HCT116 (cell line): ENCODE data around the gene UBAP2. TPM values are rescaled to one million over a fixed set of nuclear protein-coding genes. Genes with fewer than 3 reads are reported as not detected.

ENCODE experiments used
- ATAC-seq: fragments of 200-7000 bp; cut with Tn5 transposase; 2 replicates; pipeline ENCODE4 v1.9.1; 2020; ENCODE audit warnings: mild to moderate bottlenecking, moderate library complexity
- BruUV-seq: library from RNA; stranded (reverse); fragments of 400-500 nt; replicated peaks from 2 replicates; lab custom pipeline; 2021; lab: Mats Ljungman, UMichigan
- CTCF ChIA-PET: fragments of 300-600 bp; sonication (Branson Sonifier 250); formaldehyde crosslinking; loops from one replicate; lab custom pipeline; 2021; ENCODE audit warnings: antibody characterized with exemption; lab: Charles Lee
- POLR2A ChIA-PET: fragments of 300-600, 350-600 bp; sonication (Branson Sonifier 250); formaldehyde crosslinking; loops from one replicate; lab custom pipeline; 2021; ENCODE audit warnings: antibody characterized with exemption; lab: Charles Lee
- RAD21 ChIA-PET, 2 experiments: fragments of 300-600 bp; sonication (Branson Sonifier 250); formaldehyde crosslinking; loops; one replicate each; lab custom pipeline; 2023; ENCODE audit warnings: low total read pairs in 2 of 2; ENCODE audit not compliant: uncharacterized antibody in 2 of 2, unreplicated experiment in 2 of 2, low non-redundant PET in 1 of 2; lab: Charles Lee
- DNase-seq: peaks from one replicate; pipeline ENCODE4 v3.0.0-alpha.2; 2010; ENCODE audit warnings: low read depth, low spot score
- H2AFZ ChIP-seq: fragments of 200-600 bp; shearing (Covaris generic), sonication (generic); 2 replicates; pipeline ENCODE4 v1.6.1; 2017; ENCODE audit warnings: low read depth, mixed run types, mixed read lengths, antibody characterized with exemption, low read length; ENCODE audit not compliant: poor library complexity, severe bottlenecking
- H3K27ac ChIP-seq: 2 replicates; pipeline ENCODE4 v1.5.1; 2012; ENCODE audit warnings: low read depth, low read length
- H3K27me3 ChIP-seq: fragments of 200-600 bp; sonication (generic); 2 replicates; pipeline ENCODE4 v1.6.1; 2016; ENCODE audit warnings: mixed run types, low read length, mixed read lengths; ENCODE audit not compliant: insufficient read depth
- H3K36me3 ChIP-seq, 2 experiments: fragments of 200-500 bp in 1 of 2; fragments of 200-600 bp in 1 of 2; sonication (Bioruptor generic) in 1 of 2; sonication (generic) in 1 of 2; 2 replicates each; pipeline versions ENCODE4 v1.5.1 to v1.6.1; 2014 to 2016; ENCODE audit warnings: low read length in 2 of 2, inconsistent platforms in 1 of 2, mixed read lengths in 1 of 2, mixed run types in 1 of 2; ENCODE audit not compliant: insufficient read depth in 2 of 2, control insufficient read depth in 1 of 2
- H3K4me1 ChIP-seq, 2 experiments: fragments of 200-600 bp in 1 of 2; sonication (generic) in 1 of 2; 2 replicates each; pipeline versions ENCODE4 v1.5.1 to v1.6.1; 2012 to 2017; ENCODE audit warnings: low read length in 2 of 2, inconsistent platforms in 1 of 2, mild to moderate bottlenecking in 1 of 2, mixed read lengths in 1 of 2, mixed run types in 1 of 2, moderate library complexity in 1 of 2; ENCODE audit not compliant: insufficient read depth in 2 of 2, control insufficient read depth in 1 of 2
- H3K4me2 ChIP-seq: fragments of 200-600 bp; sonication (generic); 2 replicates; pipeline ENCODE4 v1.6.1; 2017; ENCODE audit warnings: mixed run types, low read length, mixed read lengths
- H3K4me3 ChIP-seq, 2 experiments: fragments of 200-600 bp in 1 of 2; sonication (generic) in 1 of 2; replicated peaks in 1 of 2; 2 replicates each; pipeline ENCODE4 v1.5.1; 2011 to 2016; ENCODE audit warnings: low read length in 2 of 2, control low read depth in 1 of 2, low read depth in 1 of 2, mild to moderate bottlenecking in 1 of 2, mixed read lengths in 1 of 2, mixed run types in 1 of 2
- H3K79me2 ChIP-seq: fragments of 200-600 bp; sonication (generic); 2 replicates; pipeline ENCODE4 v1.6.1; 2017; ENCODE audit warnings: mild to moderate bottlenecking, mixed run types, low read length, moderate library complexity, mixed read lengths; ENCODE audit not compliant: insufficient read depth
- H3K9ac ChIP-seq: fragments of 200-600 bp; sonication (generic); 2 replicates; pipeline ENCODE4 v1.6.1; 2016; ENCODE audit warnings: low read length, mixed read lengths
- H3K9me2 ChIP-seq: fragments of 200-600 bp; sonication (generic), shearing (Covaris generic); 2 replicates; pipeline ENCODE4 v1.6.1; 2017; ENCODE audit warnings: mixed run types, mild to moderate bottlenecking, moderate library complexity; ENCODE audit not compliant: insufficient read depth
- H3K9me3 ChIP-seq, 2 experiments: fragments of 200-500 bp in 1 of 2; fragments of 200-600 bp in 1 of 2; sonication (Bioruptor generic) in 1 of 2; sonication (generic) in 1 of 2; 2 replicates each; pipeline ENCODE4 v1.6.1; 2014 to 2017; ENCODE audit warnings: low read length in 2 of 2, mixed read lengths in 2 of 2, inconsistent platforms in 1 of 2, low read depth in 1 of 2, mild to moderate bottlenecking in 1 of 2, mixed run types in 1 of 2, moderate library complexity in 1 of 2; ENCODE audit not compliant: control insufficient read depth in 1 of 2, insufficient read depth in 1 of 2
- H4K20me1 ChIP-seq: fragments of 200-600 bp; sonication (generic), shearing (Covaris generic); 2 replicates; pipeline ENCODE4 v1.6.1; 2017; ENCODE audit warnings: mixed run types, mild to moderate bottlenecking, moderate library complexity; ENCODE audit not compliant: insufficient read depth
- CEBPB ChIP-seq: IDR thresholded peaks from 2 replicates; pipeline ENCODE4 v1.6.1; 2012; ENCODE audit warnings: low read depth
- EGR1 ChIP-seq: IDR thresholded peaks from 2 replicates; pipeline ENCODE4 v1.6.1; 2012; ENCODE audit warnings: low read depth
- FOSL1 ChIP-seq: IDR thresholded peaks from 2 replicates; pipeline ENCODE4 v1.6.1; 2012; ENCODE audit warnings: low read depth
- JUND ChIP-seq: IDR thresholded peaks from 2 replicates; pipeline ENCODE4 v1.6.1; 2012
- POLR2A ChIP-seq: IDR thresholded peaks from 2 replicates; pipeline ENCODE4 v1.7.0; 2011; ENCODE audit warnings: borderline replicate concordance; ENCODE audit not compliant: insufficient read depth, insufficient read length; ENCODE audit errors: extremely low read depth
- SIN3A ChIP-seq: IDR thresholded peaks from 2 replicates; pipeline ENCODE4 v1.6.1; 2012; ENCODE audit warnings: low read depth
- SP1 ChIP-seq: IDR thresholded peaks from 2 replicates; pipeline ENCODE4 v1.6.1; 2012; ENCODE audit warnings: low read depth
- SRF ChIP-seq: IDR thresholded peaks from 2 replicates; pipeline ENCODE4 v1.6.1; 2012; ENCODE audit warnings: low read depth
- intact Hi-C: fragments of 100-400 bp; cut with micrococcal nuclease; formaldehyde crosslinking; loops from 2 replicates; pipeline ENCODE4 v1.10.0; 2022
- total RNA-seq: library from RNA; stranded (reverse); gene quantifications from one replicate; pipeline ENCODE4 v1.2.1, GENCODE V29; 2021; ENCODE audit not compliant: unreplicated experiment
- TF ChIP-seq, protein P1 (sequence below): IDR thresholded peaks from 2 replicates; pipeline ENCODE4 v1.6.1; 2012
- TF ChIP-seq, protein P2 (sequence below): IDR thresholded peaks from 2 replicates; pipeline ENCODE4 v1.6.1; 2012

The UBAP2 gene
- total RNA-seq, 1 experiment from 2014 or later, result 51.3 TPM

DNA sequence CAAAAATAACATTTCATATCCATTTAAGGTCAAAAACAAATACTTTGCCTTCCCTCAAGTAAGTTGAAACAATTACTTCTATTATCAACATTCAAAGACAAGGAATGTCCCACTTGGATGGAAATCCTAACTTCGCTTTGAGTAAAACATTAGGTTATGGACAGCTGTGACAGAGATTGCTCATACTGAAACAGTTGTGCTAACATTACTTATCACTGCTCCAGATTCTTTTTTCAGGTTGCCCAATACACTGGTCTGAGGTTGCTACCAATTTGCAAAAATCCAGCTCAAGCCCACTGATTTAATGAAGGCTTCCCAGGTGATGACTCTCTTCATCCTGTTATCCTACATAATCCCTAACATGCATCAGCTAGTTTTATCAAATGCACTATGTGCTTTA is 98.3 kb downstream of the UBAP2 start:
- RAD21 ChIA-PET, result no interaction called here
- TF ChIP-seq, protein P1, sequence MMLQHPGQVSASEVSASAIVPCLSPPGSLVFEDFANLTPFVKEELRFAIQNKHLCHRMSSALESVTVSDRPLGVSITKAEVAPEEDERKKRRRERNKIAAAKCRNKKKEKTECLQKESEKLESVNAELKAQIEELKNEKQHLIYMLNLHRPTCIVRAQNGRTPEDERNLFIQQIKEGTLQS, result no peak
- no peak for TF ChIP-seq POLR2A
- no peak for TF ChIP-seq JUND
- TF ChIP-seq SIN3A, result no peak
- no peak for TF ChIP-seq SP1
- TF ChIP-seq CEBPB, result no peak
- TF ChIP-seq EGR1, result no peak
- TF ChIP-seq, all 23 proteins: peak for 0
- H3K27me3 ChIP-seq, result no peaks in the 10 kb centered on the region
- ChIA-PET CTCF (no interaction called here), POLR2A (no interaction called here)
- peaks cover 11 to 16% of the 10 kb centered on the region in 2 experiments; a peak in 3 of 4 replicates for H3K36me3 ChIP-seq
- no peak overlapping the region for H3K27ac ChIP-seq
- H4K20me1 ChIP-seq, result peaks cover 6% of the 10 kb centered on the region; the same call in 1 of the 2 replicates
- no peak overlapping the region for H3K4me2 ChIP-seq
- no peaks in the 10 kb centered on the region for H3K4me1 ChIP-seq
- no peak overlapping the region for H3K9ac ChIP-seq
- intact Hi-C loops, result no loop called here
- no TSS peak for BruUV-seq
- ATAC-seq (no peak), DNase-seq (no peak)
- H3K9me3 ChIP-seq, result no peaks in the 10 kb centered on the region
- no peak overlapping the region for H2AFZ ChIP-seq
- H3K4me3 ChIP-seq, result no peak overlapping the region
- H3K9me2 ChIP-seq, result no peaks in the 10 kb centered on the region
- H3K79me2 ChIP-seq, result peaks cover 49% of the 10 kb centered on the region

DNA sequence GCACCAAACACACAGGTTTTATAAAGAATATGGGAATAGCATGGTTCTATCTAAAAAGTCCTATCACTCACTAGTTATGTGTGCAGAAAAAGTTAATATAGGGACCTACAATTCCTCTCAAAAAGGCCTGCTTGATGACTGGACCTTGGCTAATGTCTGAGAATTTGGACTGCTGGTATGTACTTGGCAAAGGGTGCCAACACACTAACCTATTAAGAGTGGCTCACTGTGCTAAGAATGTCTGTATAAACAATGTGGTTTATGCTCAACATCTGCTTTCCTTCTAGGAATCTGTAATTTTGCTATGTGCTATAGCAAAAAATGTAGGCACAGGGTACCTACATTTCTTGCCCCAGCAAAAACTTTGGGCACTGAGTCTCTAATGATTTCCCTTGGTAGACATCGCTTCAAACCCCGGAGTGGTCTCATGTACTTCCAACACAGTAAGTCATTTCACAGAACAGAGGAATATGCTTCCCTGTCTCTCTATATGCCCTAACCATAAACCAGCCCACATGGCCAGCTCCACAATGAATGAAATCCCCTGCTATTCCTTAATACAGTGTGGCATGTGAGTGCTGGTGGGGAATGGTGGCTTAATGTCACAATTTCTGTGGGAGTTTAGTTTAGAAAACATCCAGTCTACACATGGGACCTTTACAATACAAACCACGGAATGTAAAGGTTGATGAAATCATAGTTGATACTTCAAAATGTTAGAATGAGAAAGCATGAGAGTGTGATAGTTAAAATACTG is 101.7 kb downstream of the UBAP2 start:
- Histone ChIP-seq H3K36me3 (peaks cover 17 to 26% of the 10 kb centered on the region in 2 experiments), H2AFZ (no peak overlapping the region), H3K4me2 (no peak overlapping the region), H3K27me3 (no peaks in the 10 kb centered on the region), H4K20me1 (no peaks in the 10 kb centered on the region; the same call in 1 of the 2 replicates), H3K4me3 (no peak overlapping the region), H3K9me3 (no peaks in the 10 kb centered on the region), H3K9ac (no peak overlapping the region), H3K27ac (no peak overlapping the region), H3K9me2 (no peaks in the 10 kb centered on the region), H3K4me1 (peaks cover 0 to 8% of the 10 kb centered on the region in 2 experiments; a peak in 2 of 4 replicates), H3K79me2 (peaks cover 45% of the 10 kb centered on the region)
- TF ChIP-seq SP1 (no peak), SRF (no peak), FOSL1 (no peak)
- TF ChIP-seq, protein P2, sequence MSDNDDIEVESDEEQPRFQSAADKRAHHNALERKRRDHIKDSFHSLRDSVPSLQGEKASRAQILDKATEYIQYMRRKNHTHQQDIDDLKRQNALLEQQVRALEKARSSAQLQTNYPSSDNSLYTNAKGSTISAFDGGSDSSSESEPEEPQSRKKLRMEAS, result no peak
- no peak for DNase-seq
- ChIA-PET CTCF (no interaction called here), POLR2A (no interaction called here), RAD21 (no interaction called here)
- intact Hi-C loops, result no loop called here
- no TSS peak for BruUV-seq
- ATAC-seq, result no peak
